Keratinocyte (primary cell): Measurements from ENCODE around the gene ANKRD24. TPM values are rescaled to one million over a fixed set of nuclear protein-coding genes. Genes with fewer than 3 reads are reported as not detected.

Experiments used
- DNase-seq: peaks from one replicate; pipeline ENCODE4 v3.0.0-alpha.2; 2011; ENCODE audit warnings: low read depth, missing footprints, low spot score
- FAIRE-seq: peaks from 2 replicates; lab custom pipeline; 2011; peaks lifted over from hg19 to GRCh38; lab: Jason Lieb, UNC
- H2AFZ ChIP-seq: 2 replicates; pipeline ENCODE4 v1.6.0; 2012; ENCODE audit warnings: low read length, control low read depth, inconsistent platforms; ENCODE audit not compliant: control insufficient read depth
- H3K27ac ChIP-seq: 2 replicates; pipeline ENCODE4 v1.5.1; 2011; ENCODE audit warnings: low read length; ENCODE audit not compliant: control insufficient read depth, insufficient read depth
- H3K27me3 ChIP-seq: 3 replicates; pipeline ENCODE4 v1.6.0; 2011; ENCODE audit warnings: low read length; ENCODE audit not compliant: control insufficient read depth, insufficient read depth; ENCODE audit errors: extremely low read depth
- H3K36me3 ChIP-seq, 2 experiments: 2 replicates in 1 of 2; 3 replicates in 1 of 2; pipeline ENCODE4 v1.5.1; 2011; ENCODE audit warnings: low read length in 2 of 2, mild to moderate bottlenecking in 1 of 2; ENCODE audit not compliant: control insufficient read depth in 2 of 2, insufficient read depth in 2 of 2; ENCODE audit errors: extremely low read depth in 1 of 2
- H3K4me1 ChIP-seq: 3 replicates; pipeline ENCODE4 v1.5.1; 2011; ENCODE audit warnings: low read length; ENCODE audit not compliant: control insufficient read depth, insufficient read depth; ENCODE audit errors: extremely low read depth
- H3K4me2 ChIP-seq: 3 replicates; pipeline ENCODE4 v1.6.0; 2011; ENCODE audit warnings: low read depth, low read length; ENCODE audit not compliant: control insufficient read depth, insufficient read depth; ENCODE audit errors: extremely low read depth
- H3K4me3 ChIP-seq, 3 experiments: fragments of 200-600 bp in 1 of 3; sonication (generic) in 1 of 3; 2 replicates in 2 of 3; 3 replicates in 1 of 3; pipeline ENCODE4 v1.5.1; 2011 to 2016; ENCODE audit warnings: low read length in 3 of 3, mild to moderate bottlenecking in 3 of 3, control low read depth in 2 of 3, inconsistent platforms in 1 of 3, low read depth in 1 of 3, mixed read lengths in 1 of 3, mixed run types in 1 of 3, moderate library complexity in 1 of 3; ENCODE audit not compliant: control insufficient read depth in 2 of 3, insufficient read depth in 2 of 3; ENCODE audit errors: extremely low read depth in 1 of 3
- H3K79me2 ChIP-seq: 2 replicates; pipeline ENCODE4 v1.6.0; 2012; ENCODE audit warnings: low read length; ENCODE audit not compliant: control insufficient read depth, insufficient read depth
- H3K9ac ChIP-seq: 3 replicates; pipeline ENCODE4 v1.6.0; 2011; ENCODE audit warnings: low read length; ENCODE audit not compliant: control insufficient read depth, insufficient read depth; ENCODE audit errors: extremely low read depth
- H3K9me1 ChIP-seq: 3 replicates; pipeline ENCODE4 v1.6.0; 2011; ENCODE audit warnings: low read length; ENCODE audit not compliant: control insufficient read depth, insufficient read depth; ENCODE audit errors: extremely low read depth
- H3K9me3 ChIP-seq: 2 replicates; pipeline ENCODE4 v1.5.1; 2012; ENCODE audit warnings: low read depth, low read length; ENCODE audit not compliant: control insufficient read depth
- H4K20me1 ChIP-seq: 3 replicates; pipeline ENCODE4 v1.6.0; 2011; ENCODE audit warnings: low read length; ENCODE audit not compliant: control insufficient read depth, insufficient read depth; ENCODE audit errors: extremely low read depth
- CTCF ChIP-seq, 3 experiments: IDR thresholded peaks in 1 of 3; conservative IDR thresholded peaks in 1 of 3; optimal IDR thresholded peaks in 1 of 3; 2 replicates in 2 of 3; 3 replicates in 1 of 3; pipeline versions ENCODE3 to v1.5.1; 2011; ENCODE audit warnings: low read length in 3 of 3, mild to moderate bottlenecking in 3 of 3, moderate library complexity in 2 of 3, control low read depth in 1 of 3, inconsistent platforms in 1 of 3; ENCODE audit not compliant: insufficient read depth in 2 of 3; ENCODE audit errors: extremely low read depth in 1 of 3
- EZH2 ChIP-seq: IDR thresholded peaks from one replicate; pipeline ENCODE4 v1.6.1; 2012; ENCODE audit warnings: inconsistent platforms, mild to moderate bottlenecking, low read length, moderate library complexity
- dilution Hi-C: fragments of 300-500 bp; cut with MboI; formaldehyde crosslinking; loops from one replicate; pipeline ENCODE4 v1.7.0; 2020; ENCODE audit warnings: low sequenced_read_pairs; ENCODE audit not compliant: extremely low pct_ligation_motif_present
- polyA plus RNA-seq, 5 experiments: library from polyadenylated mRNA; depleted of rRNA in 3 of 5; stranded (reverse) in 3 of 5; stranded (forward) in 1 of 5; unstranded in 1 of 5; fragments of >200 nt; gene quantifications; 1 replicate in 1 of 5; 2 replicates in 3 of 5; 3 replicates in 1 of 5; pipeline versions ENCODE4 v1.2.1 to v1.2.3, GENCODE V29; 2011 to 2012; ENCODE audit warnings: missing spikeins in 2 of 5, low read depth in 1 of 5, low replicate concordance in 1 of 5

The ANKRD24 gene
- polyA plus RNA-seq, 1 donor (not counting 4 experiments of a cell fraction or from before 2014, with no cell fraction given) = 0.07 TPM

GRCh38 chr19:4152241-4152998, 30.1 kb upstream of the ANKRD24 start:
- DNase-seq = no peak
- dilution Hi-C loops = no loop called here
- Histone ChIP-seq H2AFZ (no peak overlapping the region), H3K27me3 (peaks cover 4% of the 10 kb centered on the region), H3K9ac (no peak overlapping the region), H3K4me2 (no peak overlapping the region), H3K36me3 (no peaks in the 10 kb centered on the region), H3K4me3 (no peak overlapping the region), H3K9me3 (no peaks in the 10 kb centered on the region), H4K20me1 (no peaks in the 10 kb centered on the region), H3K4me1 (no peaks in the 10 kb centered on the region), H3K79me2 (no peaks in the 10 kb centered on the region), H3K9me1 (no peaks in the 10 kb centered on the region), H3K27ac (no peak overlapping the region)
- no peak for FAIRE-seq
- no peak for TF ChIP-seq CTCF (optimal IDR thresholded peaks at IDR 0.05 in 1 of 3, IDR thresholded peaks at IDR 0.05 in 1 of 3, conservative IDR thresholded peaks at IDR 0.05 in 1 of 3; ENCODE audit: extremely low read depth in 1 of 3, insufficient read depth in 2 of 3, low read length in 3 of 3)
- TF ChIP-seq EZH2 = no peak

GRCh38 chr19:4154571-4155312, 27.7 kb upstream of the ANKRD24 start:
- peaks cover 4% of the 10 kb centered on the region for H3K27me3 ChIP-seq
- H3K9me3 ChIP-seq = no peaks in the 10 kb centered on the region
- H3K4me2 ChIP-seq = no peak overlapping the region
- no peaks in the 10 kb centered on the region for H3K36me3 ChIP-seq
- H3K4me3 ChIP-seq = no peak overlapping the region
- TF ChIP-seq CTCF (optimal IDR thresholded peaks at IDR 0.05 in 1 of 3, IDR thresholded peaks at IDR 0.05 in 1 of 3, conservative IDR thresholded peaks at IDR 0.05 in 1 of 3; ENCODE audit: extremely low read depth in 1 of 3, insufficient read depth in 2 of 3, low read length in 3 of 3) (no peak), EZH2 (no peak)
- no peak for FAIRE-seq
- no peaks in the 10 kb centered on the region for H3K4me1 ChIP-seq
- no peak overlapping the region for H3K27ac ChIP-seq
- dilution Hi-C loops = no loop called here
- H3K9ac ChIP-seq = no peak overlapping the region
- H2AFZ ChIP-seq = no peak overlapping the region
- no peaks in the 10 kb centered on the region for H4K20me1 ChIP-seq
- H3K79me2 ChIP-seq = no peaks in the 10 kb centered on the region
- no peak for DNase-seq
- no peaks in the 10 kb centered on the region for H3K9me1 ChIP-seq
